ENCODE measurements around the gene TMCC3.

TMCC3 gene

DNA sequence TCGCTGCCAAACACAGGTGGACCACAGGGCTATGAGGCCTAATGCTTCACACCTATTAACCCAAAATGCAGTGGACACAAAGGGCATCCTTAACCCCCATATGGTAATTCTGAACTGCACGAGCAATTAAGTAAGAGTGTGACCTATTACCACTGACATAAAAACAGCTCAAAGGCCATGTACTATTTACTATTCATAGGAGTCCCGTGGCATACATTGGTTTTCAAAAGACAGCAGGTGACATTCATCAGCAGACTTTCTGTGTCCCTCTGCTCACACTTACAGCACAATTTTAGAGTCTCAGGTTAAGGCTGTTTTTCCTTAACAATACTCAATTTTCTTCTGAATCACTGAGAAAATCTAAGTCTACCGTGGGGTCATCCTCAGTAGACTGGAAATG, 23.1 kb upstream of the TMCC3 start:
- Histone ChIP-seq H3K36me3 (ENCODE audit: control insufficient read depth, insufficient read depth, low read length) (no peaks in the 10 kb centered on the region), H3K27me3 (ENCODE audit: control insufficient read depth, insufficient read depth, low read length) (no peaks in the 10 kb centered on the region), H3K9ac (ENCODE audit: low read depth, low read length) (no peak overlapping the region), H3K27ac (ENCODE audit: low read depth, low read length) (no peak overlapping the region), H3K9me3 (ENCODE audit: control insufficient read depth, insufficient read depth, low read length) (no peaks in the 10 kb centered on the region), H3K4me1 (ENCODE audit: control insufficient read depth, insufficient read depth, low read length) (peaks cover 15% of the 10 kb centered on the region; the same call in 1 of the 2 replicates), H3K4me3 (ENCODE audit: low read depth, low read length) (no peak overlapping the region)

DNA sequence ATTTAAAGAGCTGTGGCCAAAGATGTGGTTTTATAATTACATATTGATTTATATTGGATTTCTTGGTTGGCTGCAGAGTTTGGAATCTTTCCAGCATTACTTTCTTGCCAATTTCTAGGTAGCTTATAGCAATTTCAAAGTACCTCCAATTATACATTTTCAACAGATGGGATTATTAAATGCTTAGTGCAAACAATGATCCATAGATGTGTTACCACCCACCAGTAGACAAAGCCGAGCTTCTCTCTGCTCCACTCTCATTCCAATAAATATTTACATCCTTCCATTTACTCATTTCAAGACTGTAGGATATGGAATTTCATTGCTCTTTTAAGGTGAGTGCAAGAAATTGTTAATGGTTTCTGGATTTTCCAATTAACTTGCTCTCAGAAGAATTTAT, 21.6 kb upstream of the TMCC3 start:
- no peak overlapping the region for H3K4me3 ChIP-seq (ENCODE audit: low read depth, low read length)
- no peak overlapping the region for H3K9ac ChIP-seq (ENCODE audit: low read depth, low read length)
- H3K36me3 ChIP-seq (ENCODE audit: control insufficient read depth, insufficient read depth, low read length): no peaks in the 10 kb centered on the region
- H3K9me3 ChIP-seq (ENCODE audit: control insufficient read depth, insufficient read depth, low read length): no peaks in the 10 kb centered on the region
- no peak overlapping the region for H3K27ac ChIP-seq (ENCODE audit: low read depth, low read length)
- no peaks in the 10 kb centered on the region for H3K27me3 ChIP-seq (ENCODE audit: control insufficient read depth, insufficient read depth, low read length)
- peaks cover 13% of the 10 kb centered on the region; the same call in 1 of the 2 replicates for H3K4me1 ChIP-seq (ENCODE audit: control insufficient read depth, insufficient read depth, low read length)

DNA sequence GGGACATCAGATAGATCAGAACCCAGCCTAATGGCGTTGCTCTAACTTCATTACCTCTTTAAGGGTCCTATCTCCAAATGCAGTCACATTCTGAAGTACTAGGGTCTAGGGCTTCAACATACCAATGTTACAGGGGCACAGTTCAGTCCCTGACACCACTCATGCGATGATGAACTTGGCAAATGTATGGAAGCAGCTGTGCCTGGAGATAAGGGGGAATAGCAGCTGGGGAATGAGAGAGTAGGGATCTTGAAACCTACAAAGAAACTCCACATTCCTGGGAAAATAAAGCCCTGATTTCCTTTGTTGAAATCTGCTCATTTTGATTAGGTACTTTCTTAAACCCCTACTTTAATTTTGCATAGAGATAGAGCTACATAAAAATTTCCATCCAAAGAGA, 20.5 kb upstream of the TMCC3 start:
- Histone ChIP-seq H3K27me3 (ENCODE audit: control insufficient read depth, insufficient read depth, low read length) (no peaks in the 10 kb centered on the region), H3K9me3 (ENCODE audit: control insufficient read depth, insufficient read depth, low read length) (no peaks in the 10 kb centered on the region), H3K9ac (ENCODE audit: low read depth, low read length) (no peak overlapping the region), H3K4me3 (ENCODE audit: low read depth, low read length) (no peak overlapping the region), H3K4me1 (ENCODE audit: control insufficient read depth, insufficient read depth, low read length) (peaks cover 5% of the 10 kb centered on the region; the same call in 1 of the 2 replicates), H3K27ac (ENCODE audit: low read depth, low read length) (no peak overlapping the region), H3K36me3 (ENCODE audit: control insufficient read depth, insufficient read depth, low read length) (no peaks in the 10 kb centered on the region)

DNA sequence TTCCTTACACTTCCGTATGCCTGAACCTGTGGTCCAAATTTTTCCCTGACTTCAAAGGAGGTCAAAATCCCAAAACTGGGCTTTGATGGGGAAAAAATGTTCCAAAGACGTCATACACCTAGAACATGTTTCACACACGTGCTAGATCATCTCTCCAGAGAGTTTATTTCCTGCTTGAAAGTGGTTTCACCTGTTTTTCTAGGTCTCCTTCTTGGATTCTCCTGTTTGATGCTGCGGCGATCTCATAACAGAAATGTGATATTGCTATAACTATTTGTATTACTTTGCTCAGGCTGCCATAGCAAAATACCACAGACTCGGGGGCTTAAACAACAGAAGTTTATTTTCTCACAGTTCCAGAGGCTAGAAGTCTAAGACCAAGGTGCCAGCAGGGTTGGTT, 19.7 kb upstream of the TMCC3 start:
- Histone ChIP-seq H3K27ac (ENCODE audit: low read depth, low read length) (no peak overlapping the region), H3K36me3 (ENCODE audit: control insufficient read depth, insufficient read depth, low read length) (no peaks in the 10 kb centered on the region), H3K27me3 (ENCODE audit: control insufficient read depth, insufficient read depth, low read length) (no peaks in the 10 kb centered on the region), H3K4me1 (ENCODE audit: control insufficient read depth, insufficient read depth, low read length) (peaks cover 5% of the 10 kb centered on the region; the same call in 1 of the 2 replicates), H3K9ac (ENCODE audit: low read depth, low read length) (no peak overlapping the region), H3K9me3 (ENCODE audit: control insufficient read depth, insufficient read depth, low read length) (no peaks in the 10 kb centered on the region), H3K4me3 (ENCODE audit: low read depth, low read length) (no peak overlapping the region)

DNA sequence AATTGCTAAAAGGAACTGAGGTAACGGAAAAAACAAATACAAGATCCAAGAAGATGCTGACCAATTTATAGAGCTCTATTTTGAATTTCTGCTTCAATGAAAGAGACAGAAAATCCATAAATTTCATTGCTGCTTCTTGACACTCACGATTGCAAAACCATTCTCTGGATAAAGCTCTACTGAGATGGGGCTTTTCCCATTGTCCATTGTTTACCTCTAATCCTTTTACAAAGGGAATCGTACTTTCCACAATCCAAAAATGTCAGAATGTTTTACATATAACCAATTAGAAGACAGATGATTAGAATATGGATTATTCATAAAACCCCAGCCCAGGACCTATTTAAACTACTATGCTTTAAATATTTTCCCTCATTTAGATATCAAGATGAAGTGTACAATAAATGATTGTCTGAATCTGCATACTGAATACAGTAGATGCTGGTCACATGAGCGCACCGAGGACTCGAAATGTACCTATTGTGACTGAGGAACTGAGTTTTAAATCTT, 16.7 kb upstream of the TMCC3 start:
- H3K27ac ChIP-seq (ENCODE audit: low read depth, low read length): no peak overlapping the region

DNA sequence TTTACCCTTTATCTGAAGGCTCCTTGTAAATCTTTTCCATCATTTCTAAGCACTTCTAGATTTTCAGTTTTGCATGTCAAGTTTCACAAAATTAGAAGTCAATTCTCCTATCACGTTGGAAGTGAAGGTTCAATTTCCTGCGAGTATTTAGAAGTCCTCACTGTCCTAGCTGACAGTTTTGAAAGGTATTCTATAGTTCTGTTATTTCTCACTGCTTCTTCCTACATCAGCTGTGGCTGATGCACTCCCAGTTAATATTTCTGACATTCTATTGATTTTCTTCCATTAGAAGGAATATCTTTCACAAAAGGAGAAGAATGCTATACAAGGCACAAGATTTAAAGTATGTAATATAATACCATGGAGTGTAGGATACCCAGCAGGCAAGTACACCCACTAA, 15.8 kb upstream of the TMCC3 start:
- H3K9me3 ChIP-seq (ENCODE audit: control insufficient read depth, insufficient read depth, low read length): no peaks in the 10 kb centered on the region
- no peak overlapping the region for H3K4me3 ChIP-seq (ENCODE audit: low read depth, low read length)
- H3K9ac ChIP-seq (ENCODE audit: low read depth, low read length): no peak overlapping the region
- H3K27ac ChIP-seq (ENCODE audit: low read depth, low read length): no peak overlapping the region
- no peaks in the 10 kb centered on the region for H3K36me3 ChIP-seq (ENCODE audit: control insufficient read depth, insufficient read depth, low read length)
- H3K27me3 ChIP-seq (ENCODE audit: control insufficient read depth, insufficient read depth, low read length): no peaks in the 10 kb centered on the region
- no peaks in the 10 kb centered on the region for H3K4me1 ChIP-seq (ENCODE audit: control insufficient read depth, insufficient read depth, low read length)

More for the DNA sequence above, 16.7 kb upstream of the TMCC3 start:
- Histone ChIP-seq H3K4me1 (ENCODE audit: control insufficient read depth, insufficient read depth, low read length) (no peaks in the 10 kb centered on the region), H3K9ac (ENCODE audit: low read depth, low read length) (no peak overlapping the region), H3K27me3 (ENCODE audit: control insufficient read depth, insufficient read depth, low read length) (no peaks in the 10 kb centered on the region), H3K36me3 (ENCODE audit: control insufficient read depth, insufficient read depth, low read length) (no peaks in the 10 kb centered on the region), H3K4me3 (ENCODE audit: low read depth, low read length) (no peak overlapping the region), H3K9me3 (ENCODE audit: control insufficient read depth, insufficient read depth, low read length) (no peaks in the 10 kb centered on the region)

DNA sequence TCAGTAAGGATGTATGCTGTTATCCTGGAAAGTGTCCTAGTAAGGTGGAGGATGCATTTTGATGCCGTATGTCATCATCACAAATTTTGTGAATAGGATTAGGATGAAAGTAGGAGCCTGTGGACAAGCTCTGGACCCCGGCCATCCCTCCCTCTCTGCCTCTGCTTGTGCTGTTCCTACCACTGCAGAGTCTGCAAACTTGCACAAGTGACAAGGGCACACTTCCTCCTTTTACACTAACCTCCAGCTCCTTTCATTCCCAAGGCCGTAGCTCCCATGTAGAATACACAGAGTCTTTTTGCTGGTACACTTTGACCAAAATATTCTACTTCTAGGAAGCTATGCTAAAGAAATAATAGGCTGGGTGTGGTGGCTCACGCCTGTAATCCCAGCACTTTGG, 13.3 kb upstream of the TMCC3 start:
- Histone ChIP-seq H3K36me3 (ENCODE audit: control insufficient read depth, insufficient read depth, low read length) (no peaks in the 10 kb centered on the region), H3K27me3 (ENCODE audit: control insufficient read depth, insufficient read depth, low read length) (no peaks in the 10 kb centered on the region), H3K4me3 (ENCODE audit: low read depth, low read length) (no peak overlapping the region), H3K9me3 (ENCODE audit: control insufficient read depth, insufficient read depth, low read length) (no peaks in the 10 kb centered on the region), H3K4me1 (ENCODE audit: control insufficient read depth, insufficient read depth, low read length) (peaks cover 9% of the 10 kb centered on the region), H3K9ac (ENCODE audit: low read depth, low read length) (no peak overlapping the region), H3K27ac (ENCODE audit: low read depth, low read length) (no peak overlapping the region)

DNA sequence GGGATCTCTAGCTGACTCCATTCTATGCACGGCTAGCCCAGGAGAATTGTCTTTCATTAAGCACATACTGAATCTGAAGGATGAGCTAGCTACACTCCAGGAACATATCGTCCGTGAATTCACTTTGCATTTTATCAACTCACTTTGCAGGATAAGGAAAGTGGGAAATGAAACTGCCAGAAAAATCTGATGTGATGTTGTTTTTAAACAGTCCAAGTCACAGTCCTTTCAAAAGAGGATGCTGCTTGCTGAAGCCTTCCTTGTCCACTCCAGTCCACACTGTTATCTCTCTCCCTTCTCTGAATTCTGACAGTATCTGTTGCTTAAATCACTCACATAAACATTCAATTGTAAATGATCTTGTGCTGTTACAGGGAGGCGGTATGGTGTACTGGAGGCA, 12.7 kb upstream of the TMCC3 start:
- no peaks in the 10 kb centered on the region for H3K27me3 ChIP-seq (ENCODE audit: control insufficient read depth, insufficient read depth, low read length)
- no peak overlapping the region for H3K9ac ChIP-seq (ENCODE audit: low read depth, low read length)
- no peaks in the 10 kb centered on the region for H3K9me3 ChIP-seq (ENCODE audit: control insufficient read depth, insufficient read depth, low read length)
- peaks cover 10% of the 10 kb centered on the region for H3K4me1 ChIP-seq (ENCODE audit: control insufficient read depth, insufficient read depth, low read length)
- no peaks in the 10 kb centered on the region for H3K36me3 ChIP-seq (ENCODE audit: control insufficient read depth, insufficient read depth, low read length)
- no peak overlapping the region for H3K4me3 ChIP-seq (ENCODE audit: low read depth, low read length)
- no peak overlapping the region for H3K27ac ChIP-seq (ENCODE audit: low read depth, low read length)

DNA sequence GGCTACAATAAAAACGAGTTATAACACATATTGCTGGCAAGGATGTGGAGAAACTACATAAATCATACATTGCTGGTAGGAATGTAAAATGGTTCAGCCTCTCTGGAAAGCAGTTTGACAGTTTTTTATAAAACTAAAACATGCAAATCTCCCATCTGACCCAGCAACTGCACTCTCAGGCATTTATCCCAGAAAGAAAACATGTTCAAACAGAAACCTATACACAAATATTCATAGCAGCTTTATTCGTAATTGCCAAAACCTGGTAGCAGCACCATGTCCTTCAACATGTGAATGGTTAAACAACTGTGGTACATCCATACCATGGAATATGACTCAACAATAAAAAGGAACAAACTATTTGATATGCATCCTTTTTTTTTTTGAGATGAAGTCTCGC, 10.1 kb upstream of the TMCC3 start:
- H3K9me3 ChIP-seq (ENCODE audit: control insufficient read depth, insufficient read depth, low read length): no peaks in the 10 kb centered on the region
- no peaks in the 10 kb centered on the region for H3K27me3 ChIP-seq (ENCODE audit: control insufficient read depth, insufficient read depth, low read length)
- no peak overlapping the region for H3K9ac ChIP-seq (ENCODE audit: low read depth, low read length)
- no peak overlapping the region for H3K4me3 ChIP-seq (ENCODE audit: low read depth, low read length)
- no peaks in the 10 kb centered on the region for H3K36me3 ChIP-seq (ENCODE audit: control insufficient read depth, insufficient read depth, low read length)
- H3K4me1 ChIP-seq (ENCODE audit: control insufficient read depth, insufficient read depth, low read length): peaks cover 10% of the 10 kb centered on the region
- H3K27ac ChIP-seq (ENCODE audit: low read depth, low read length): no peak overlapping the region

DNA sequence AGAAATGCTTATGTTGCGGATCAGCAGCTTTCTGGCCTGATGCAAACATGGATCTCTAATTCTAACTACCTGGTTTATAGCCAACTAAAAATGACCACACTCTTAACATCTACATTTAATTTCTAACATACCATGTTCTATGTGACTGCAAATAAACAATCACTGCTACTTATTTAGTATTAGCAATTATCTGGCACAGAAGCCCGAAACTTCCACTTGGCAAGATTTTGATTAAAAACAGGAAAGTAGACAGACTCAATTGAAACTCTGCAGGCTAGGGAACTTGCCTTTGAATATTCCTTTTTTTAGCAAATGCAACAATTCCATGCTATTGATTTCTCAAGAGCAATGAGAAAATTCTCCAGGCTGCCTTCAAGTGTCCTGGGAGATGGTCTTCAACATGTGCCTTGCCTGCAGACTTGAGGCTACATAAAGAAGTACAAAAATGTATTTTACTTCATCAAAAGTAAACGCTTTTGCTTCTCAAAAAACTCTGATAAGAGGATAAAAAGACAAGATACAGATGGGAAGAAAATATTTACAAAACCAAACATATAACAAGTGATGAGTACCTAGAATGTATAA, 9.1 kb upstream of the TMCC3 start:
- no peak overlapping the region for H3K27ac ChIP-seq (ENCODE audit: low read depth, low read length)
- H3K36me3 ChIP-seq (ENCODE audit: control insufficient read depth, insufficient read depth, low read length): no peaks in the 10 kb centered on the region
- peaks cover 16% of the 10 kb centered on the region for H3K4me1 ChIP-seq (ENCODE audit: control insufficient read depth, insufficient read depth, low read length)
- H3K4me3 ChIP-seq (ENCODE audit: low read depth, low read length): no peak overlapping the region
- no peaks in the 10 kb centered on the region for H3K9me3 ChIP-seq (ENCODE audit: control insufficient read depth, insufficient read depth, low read length)
- no peaks in the 10 kb centered on the region for H3K27me3 ChIP-seq (ENCODE audit: control insufficient read depth, insufficient read depth, low read length)
- no peak overlapping the region for H3K9ac ChIP-seq (ENCODE audit: low read depth, low read length)

DNA sequence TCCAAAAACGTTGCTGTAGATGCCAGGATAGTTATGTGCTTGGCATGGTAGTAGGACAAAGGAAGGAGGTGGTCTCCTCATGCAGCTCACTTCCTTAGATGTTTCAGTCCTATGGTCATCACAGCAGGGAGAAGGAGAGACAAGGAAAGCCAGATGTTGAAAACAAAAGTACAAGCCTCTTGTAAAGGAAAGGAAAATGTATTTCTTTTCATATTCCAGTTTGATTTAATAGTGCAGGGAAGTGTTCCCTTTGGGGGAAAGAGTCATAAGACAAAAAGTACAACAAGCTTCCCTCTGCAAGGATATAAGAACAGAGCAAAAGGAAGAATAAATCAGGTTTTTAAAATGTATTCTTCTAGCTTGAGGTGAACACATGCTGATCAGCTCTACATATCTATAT, 8.6 kb upstream of the TMCC3 start:
- no peak overlapping the region for H3K9ac ChIP-seq (ENCODE audit: low read depth, low read length)
- no peak overlapping the region; the same call in 1 of the 2 replicates for H3K4me3 ChIP-seq (ENCODE audit: low read depth, low read length)
- no peaks in the 10 kb centered on the region for H3K27me3 ChIP-seq (ENCODE audit: control insufficient read depth, insufficient read depth, low read length)
- H3K4me1 ChIP-seq (ENCODE audit: control insufficient read depth, insufficient read depth, low read length): peaks cover 16% of the 10 kb centered on the region
- H3K9me3 ChIP-seq (ENCODE audit: control insufficient read depth, insufficient read depth, low read length): no peaks in the 10 kb centered on the region
- no peaks in the 10 kb centered on the region for H3K36me3 ChIP-seq (ENCODE audit: control insufficient read depth, insufficient read depth, low read length)
- no peak overlapping the region for H3K27ac ChIP-seq (ENCODE audit: low read depth, low read length)
